ENCODE results near the gene PRKCA. TPM values are rescaled to one million over a fixed set of nuclear protein-coding genes. Genes with fewer than 3 reads are reported as not detected.

The PRKCA gene
- total and polyA plus RNA-seq, 2 donors (not counting 3 experiments of a cell fraction or from before 2014, with no cell fraction given), result 7.5 to 34.2 TPM

DNA sequence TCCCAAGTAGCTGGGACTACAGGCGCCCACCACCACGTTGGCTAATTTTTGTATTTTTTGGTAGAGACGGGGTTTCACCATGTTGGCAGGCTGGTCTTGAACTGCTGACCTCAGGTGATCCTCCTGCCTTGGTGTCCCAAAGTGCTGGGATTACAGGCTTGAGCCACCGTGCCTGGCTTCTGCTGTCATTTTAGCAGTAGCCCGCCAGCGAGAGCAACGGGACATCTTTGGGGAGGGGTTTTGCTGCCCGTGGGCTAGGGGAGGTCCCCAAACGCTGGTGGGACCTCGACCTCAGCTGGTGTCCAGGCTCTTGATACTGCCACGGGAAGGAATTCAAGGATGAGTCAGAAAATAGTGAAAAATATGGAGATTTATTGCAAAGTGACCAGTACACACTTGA is 424.4 kb downstream of the PRKCA start:
- Histone ChIP-seq H3K27me3 (ENCODE audit: control insufficient read depth in 2 of 2, insufficient read depth in 2 of 2, low read length in 2 of 2) (no peaks in the 10 kb centered on the region), H2AFZ (ENCODE audit: low read depth, low read length) (no peak overlapping the region), H4K20me1 (replicated peaks; ENCODE audit: control insufficient read depth, extremely low read depth, insufficient read depth, low read length) (no peaks in the 10 kb centered on the region), H3K9me1 (replicated peaks; ENCODE audit: control insufficient read depth, extremely low read depth, insufficient read depth, low read length) (no peaks in the 10 kb centered on the region), H3K4me2 (ENCODE audit: insufficient read depth, low read length) (no peak overlapping the region), H3K9ac (replicated peaks; ENCODE audit: extremely low read depth, insufficient read depth, low read length) (no peak overlapping the region), H3K4me1 (ENCODE audit: control insufficient read depth, extremely low read depth, insufficient read depth, low read length) (no peaks in the 10 kb centered on the region), H3K79me2 (ENCODE audit: control insufficient read depth, insufficient read depth, low read length) (no peaks in the 10 kb centered on the region), H3K4me3 (replicated peaks in 1 of 3; ENCODE audit: insufficient read depth in 1 of 3, low read depth in 1 of 3, low read length in 3 of 3) (no peak overlapping the region), H3K36me3 (ENCODE audit: control insufficient read depth in 2 of 2, extremely low read depth in 1 of 2, insufficient read depth in 2 of 2, low read length in 2 of 2) (no peaks in the 10 kb centered on the region), H3K27ac (ENCODE audit: insufficient read depth, low read depth, low read length) (no peak overlapping the region), H3K9me3 (replicated peaks; ENCODE audit: control insufficient read depth, insufficient read depth, low read length) (no peaks in the 10 kb centered on the region)
- POLR2A ChIA-PET, result no interaction called here
- dilution Hi-C loops (cut with MboI; ENCODE audit: extremely low pct_ligation_motif_present, low sequenced_read_pairs) (no loop called here), intact Hi-C loops (cut with micrococcal nuclease) (no loop called here)
- TF ChIP-seq POLR2A (IDR thresholded peaks at IDR 0.05; ENCODE audit: low read depth, low read length) (no peak), JUN (IDR thresholded peaks at IDR 0.05; ENCODE audit: borderline replicate concordance, insufficient read depth, insufficient read length, low read depth) (no peak), EZH2 (IDR thresholded peaks at IDR 0.05; ENCODE audit: borderline replicate concordance, low read depth, low read length, severe bottlenecking) (no peak), POLR2AphosphoS5 (IDR thresholded peaks at IDR 0.05; ENCODE audit: insufficient read depth, low read depth, low read length) (no peak), FOS (IDR thresholded peaks at IDR 0.05; ENCODE audit: borderline replicate concordance, insufficient read depth, low read length) (no peak), MYC (IDR thresholded peaks at IDR 0.05; ENCODE audit: low read depth, low read length) (no peak), GATA2 (IDR thresholded peaks at IDR 0.05; ENCODE audit: insufficient read depth, insufficient read length, low read depth, low read length) (no peak)
- TF ChIP-seq, protein P1, sequence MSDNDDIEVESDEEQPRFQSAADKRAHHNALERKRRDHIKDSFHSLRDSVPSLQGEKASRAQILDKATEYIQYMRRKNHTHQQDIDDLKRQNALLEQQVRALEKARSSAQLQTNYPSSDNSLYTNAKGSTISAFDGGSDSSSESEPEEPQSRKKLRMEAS (IDR thresholded peaks at IDR 0.05; ENCODE audit: insufficient read depth, insufficient read length), result no peak
- TF ChIP-seq, protein P2, sequence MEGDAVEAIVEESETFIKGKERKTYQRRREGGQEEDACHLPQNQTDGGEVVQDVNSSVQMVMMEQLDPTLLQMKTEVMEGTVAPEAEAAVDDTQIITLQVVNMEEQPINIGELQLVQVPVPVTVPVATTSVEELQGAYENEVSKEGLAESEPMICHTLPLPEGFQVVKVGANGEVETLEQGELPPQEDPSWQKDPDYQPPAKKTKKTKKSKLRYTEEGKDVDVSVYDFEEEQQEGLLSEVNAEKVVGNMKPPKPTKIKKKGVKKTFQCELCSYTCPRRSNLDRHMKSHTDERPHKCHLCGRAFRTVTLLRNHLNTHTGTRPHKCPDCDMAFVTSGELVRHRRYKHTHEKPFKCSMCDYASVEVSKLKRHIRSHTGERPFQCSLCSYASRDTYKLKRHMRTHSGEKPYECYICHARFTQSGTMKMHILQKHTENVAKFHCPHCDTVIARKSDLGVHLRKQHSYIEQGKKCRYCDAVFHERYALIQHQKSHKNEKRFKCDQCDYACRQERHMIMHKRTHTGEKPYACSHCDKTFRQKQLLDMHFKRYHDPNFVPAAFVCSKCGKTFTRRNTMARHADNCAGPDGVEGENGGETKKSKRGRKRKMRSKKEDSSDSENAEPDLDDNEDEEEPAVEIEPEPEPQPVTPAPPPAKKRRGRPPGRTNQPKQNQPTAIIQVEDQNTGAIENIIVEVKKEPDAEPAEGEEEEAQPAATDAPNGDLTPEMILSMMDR (IDR thresholded peaks at IDR 0.05; ENCODE audit: extremely low read depth in 1 of 2, insufficient read depth in 1 of 2, low read depth in 1 of 2, low read length in 2 of 2), result no peak
- FAIRE-seq, result no peak
- DNase-seq (ENCODE audit: low read depth, low spot score), result no peak
- CTCF ChIA-PET, result interaction anchor here (1.2 to 5.1 kb wide), 8 partner anchors 13 to 182 kb away, joined by 5 to 29 read pairs (median 15); no protein-coding TSS in a partner anchor
- no TSS peak for BruUV-seq (replicated peaks)

Measured in endothelial cell of umbilical vein (primary cell).